GM12873 (cell line): ENCODE data around the gene PGPEP1.

Source experiments
- CTCF ChIP-seq: IDR thresholded peaks from 2 replicates; pipeline ENCODE4 v1.5.1; 2012; ENCODE audit warnings: low read depth, mild to moderate bottlenecking, moderate library complexity, low read length, control low read depth; ENCODE audit not compliant: insufficient read depth; ENCODE audit errors: missing control alignments

The PGPEP1 gene

GRCh38 chr19:18362934-18363542 lies 22.6 kb downstream of the PGPEP1 start:
- no peak for TF ChIP-seq CTCF

GRCh38 chr19:18363787-18364186 lies 23.4 kb downstream of the PGPEP1 start:
- no peak for TF ChIP-seq CTCF

GRCh38 chr19:18364826-18365528 lies 24.6 kb downstream of the PGPEP1 start:
- no peak for TF ChIP-seq CTCF

- TF ChIP-seq CTCF, result no peak
Measured at GRCh38 chr19:18366021-18366435, 25.6 kb downstream of the PGPEP1 start.

- TF ChIP-seq CTCF, result no peak
Measured at GRCh38 chr19:18368504-18369222, 28.3 kb downstream of the PGPEP1 start.

GRCh38 chr19:18373407-18373891 lies 33.1 kb downstream of the PGPEP1 start:
- no peak for TF ChIP-seq CTCF

- TF ChIP-seq CTCF, result no peak
Measured at GRCh38 chr19:18373892-18374629, 33.7 kb downstream of the PGPEP1 start.
